ENCODE results near the gene MEIKIN.

DNA sequence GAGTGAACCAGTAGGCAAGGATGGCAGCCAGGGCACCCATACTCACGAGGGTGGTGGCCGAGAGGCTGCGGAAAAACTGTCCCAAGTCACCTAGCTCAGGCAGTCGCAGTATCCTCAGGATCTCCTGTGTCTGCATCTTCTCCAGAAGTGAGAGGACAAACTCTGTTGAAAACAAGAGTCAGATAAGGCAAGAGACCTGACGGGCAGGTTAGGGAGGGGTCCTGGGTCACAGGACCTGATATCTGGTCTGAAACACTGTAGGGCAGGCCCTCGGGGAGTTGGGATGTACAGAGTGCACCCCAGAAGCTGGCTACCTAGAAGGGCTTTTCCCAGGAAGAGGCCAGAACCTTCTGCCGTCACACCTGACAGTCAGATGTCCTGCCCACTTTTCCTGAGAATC is 48.6 kb upstream of the MEIKIN start:
- TF ChIP-seq YY1 (IDR thresholded peaks at IDR 0.05; ENCODE audit: insufficient read depth, insufficient read length) = no peak
- TF ChIP-seq SUZ12 (IDR thresholded peaks at IDR 0.05; ENCODE audit: extremely low read depth, insufficient read depth, insufficient read length) = no peak

All from NT2/D1 (cell line).